CD4-positive, alpha-beta T cell treated with Interferon gamma for 1 hour (primary cell): ENCODE data around the gene FOXR1.

ENCODE experiments used
- DNase-seq: peaks from one replicate; pipeline ENCODE4 v3.0.0-alpha.2; 2020

Gene FOXR1

DNA sequence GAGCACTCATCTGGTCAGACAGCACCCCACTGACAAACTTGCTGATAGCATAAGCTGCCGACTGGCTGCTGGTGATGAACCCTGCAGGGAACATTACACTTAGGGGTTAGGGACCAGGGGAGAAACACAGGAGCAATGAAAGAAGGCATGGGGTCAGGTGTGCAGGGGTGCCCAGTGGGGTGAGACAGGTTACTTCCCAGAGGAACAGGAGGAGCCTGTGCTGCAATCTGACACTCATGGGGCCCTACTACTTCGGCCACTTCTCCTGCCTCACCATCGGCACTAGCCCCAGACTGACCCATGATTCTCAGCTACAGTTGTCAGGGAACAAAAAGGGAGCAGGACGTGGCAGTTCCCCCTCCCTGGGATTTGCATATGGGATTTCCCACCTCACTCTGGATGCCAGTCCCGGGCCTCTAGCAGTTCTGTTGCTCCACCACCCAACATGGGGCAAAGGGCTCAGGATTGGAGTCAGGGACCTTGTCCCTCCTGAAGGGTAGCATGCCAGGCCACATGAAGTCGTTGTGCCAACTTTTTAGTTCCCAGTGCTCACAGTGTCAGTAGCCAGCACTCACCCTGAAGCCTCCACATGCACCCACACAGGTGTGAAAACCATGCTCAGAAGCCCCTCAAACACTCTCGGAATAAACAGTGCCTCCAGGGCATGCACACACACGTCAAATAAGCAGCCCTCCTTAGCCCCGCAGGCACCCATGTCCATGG is 56.9 kb downstream of the FOXR1 start:
- DNase-seq = no peak

GRCh38 chr11:119029069-119029339 is 57.4 kb downstream of the FOXR1 start:
- no peak for DNase-seq

GRCh38 chr11:119029340-119030028 is 57.9 kb downstream of the FOXR1 start:
- no peak for DNase-seq

DNA sequence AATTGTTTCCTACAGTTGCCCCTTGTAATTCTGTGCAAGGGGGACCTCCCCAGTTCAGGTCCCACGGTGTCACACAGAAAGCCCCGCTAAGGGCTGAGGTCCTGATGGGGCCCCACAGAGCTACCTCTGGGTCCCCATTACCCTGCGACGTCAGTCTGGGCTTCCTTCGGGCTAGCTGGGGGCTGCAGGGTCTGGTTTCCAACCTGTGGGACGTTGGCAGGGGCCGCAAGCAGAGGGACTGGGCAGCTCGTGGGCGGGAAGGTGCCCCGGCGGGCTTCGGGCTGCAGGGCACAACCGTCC is 58.4 kb downstream of the FOXR1 start:
- DNase-seq = no peak

GRCh38 chr11:119030329-119031047 is 58.9 kb downstream of the FOXR1 start, which contains the start of gene SLC37A4:
SLC37A4 (minus strand) TSS chr11:119030877.
- peak; percentile 99 for DNase-seq
